GM23338 (cell line): ENCODE results near the gene ACTG1. TPM values are rescaled to one million over a fixed set of nuclear protein-coding genes. Genes with fewer than 3 reads are reported as not detected.

Source experiments
- ATAC-seq: fragments of 200-7000 bp; cut with Tn5 transposase; 3 replicates; pipeline ENCODE4 v1.9.1; 2020
- DNase-seq: peaks from one replicate; pipeline ENCODE4 v3.0.0-alpha.2; 2015; ENCODE audit warnings: low spot score
- H2AFZ ChIP-seq: fragments of 200-600 bp; sonication (generic); 2 replicates; pipeline ENCODE4 v1.8.0; 2016; ENCODE audit warnings: antibody characterized with exemption, mild to moderate bottlenecking, moderate library complexity
- H3F3A ChIP-seq: fragments of 200-600 bp; sonication (generic); replicated peaks from 2 replicates; pipeline ENCODE4 v1.8.0; 2017; ENCODE audit warnings: antibody characterized with exemption, mixed run types, low read depth
- H3K27ac ChIP-seq: fragments of 200-600 bp; sonication (generic); 2 replicates; pipeline ENCODE4 v1.6.1; 2016; ENCODE audit warnings: low read depth
- H3K27me3 ChIP-seq: fragments of 200-600 bp; sonication (generic); 2 replicates; pipeline ENCODE4 v1.8.0; 2016; ENCODE audit warnings: mild to moderate bottlenecking, mixed run types, moderate library complexity; ENCODE audit not compliant: insufficient read depth
- H3K36me3 ChIP-seq: fragments of 200-600 bp; sonication (generic); 2 replicates; pipeline ENCODE4 v1.8.0; 2016; ENCODE audit warnings: mild to moderate bottlenecking; ENCODE audit not compliant: insufficient read depth
- H3K4me1 ChIP-seq: fragments of 200-600 bp; sonication (generic); 2 replicates; pipeline ENCODE4 v1.8.0; 2016; ENCODE audit warnings: mild to moderate bottlenecking, moderate library complexity; ENCODE audit not compliant: insufficient read depth
- H3K4me2 ChIP-seq: fragments of 200-600 bp; sonication (generic); 2 replicates; pipeline ENCODE4 v1.7.1; 2017; ENCODE audit warnings: mixed run types
- H3K4me3 ChIP-seq: fragments of 200-600 bp; sonication (generic); 2 replicates; pipeline ENCODE4 v1.6.1; 2016; ENCODE audit warnings: mixed run types
- H3K79me2 ChIP-seq: fragments of 200-600 bp; sonication (generic); replicated peaks from 2 replicates; pipeline ENCODE4 v1.8.0; 2017; ENCODE audit warnings: mild to moderate bottlenecking; ENCODE audit not compliant: insufficient read depth
- H3K9me2 ChIP-seq: fragments of 200-600 bp; sonication (generic); 2 replicates; pipeline ENCODE4 v1.8.0; 2017; ENCODE audit not compliant: insufficient read depth
- H4K20me1 ChIP-seq: fragments of 200-600 bp; sonication (generic); replicated peaks from 2 replicates; pipeline ENCODE4 v1.8.0; 2017; ENCODE audit warnings: mild to moderate bottlenecking; ENCODE audit not compliant: insufficient read depth
- H3K27ac Mint-ChIP-seq: 2 replicates; pipeline ENCODE4 v1.8.0; 2020; ENCODE audit warnings: inconsistent platforms, mild to moderate bottlenecking, moderate library complexity, mixed read lengths
- H3K27me3 Mint-ChIP-seq: 3 replicates; pipeline ENCODE4 v1.8.0; 2022; ENCODE audit warnings: low read depth, mild to moderate bottlenecking, moderate library complexity, mixed read lengths, inconsistent platforms; ENCODE audit not compliant: insufficient read depth, poor library complexity
- H3K36me3 Mint-ChIP-seq: 3 replicates; pipeline ENCODE4 v1.8.0; 2021; ENCODE audit warnings: low read depth, mild to moderate bottlenecking, inconsistent platforms, moderate library complexity, mixed read lengths
- H3K4me1 Mint-ChIP-seq: 3 replicates; pipeline ENCODE4 v1.8.0; 2020; ENCODE audit warnings: mild to moderate bottlenecking, inconsistent platforms, mixed read lengths
- H3K4me3 Mint-ChIP-seq: 3 replicates; pipeline ENCODE4 v1.8.0; 2021; ENCODE audit warnings: moderate library complexity, mild to moderate bottlenecking, inconsistent platforms, mixed read lengths
- H3K9me3 Mint-ChIP-seq: 3 replicates; pipeline ENCODE4 v1.8.0; 2020; ENCODE audit warnings: moderate library complexity, mild to moderate bottlenecking, inconsistent platforms, mixed read lengths
- CREB1 ChIP-seq: fragments of 250-450 bp; sonication (Bioruptor Pico); IDR thresholded peaks from 2 replicates; pipeline ENCODE4 v1.5.0; 2020; ENCODE audit warnings: low read depth, mild to moderate bottlenecking, moderate library complexity
- EZH2 ChIP-seq: fragments of 200-600 bp; sonication (generic); IDR thresholded peaks from one replicate; pipeline ENCODE4 v1.8.0; 2017; ENCODE audit warnings: antibody characterized with exemption, mild to moderate bottlenecking, low read depth; ENCODE audit not compliant: unreplicated experiment
- EZH2phosphoT487 ChIP-seq: fragments of 200-600 bp; sonication (generic); IDR thresholded peaks from one replicate; pipeline ENCODE4 v1.8.1; 2018; ENCODE audit warnings: antibody characterized with exemption; ENCODE audit not compliant: unreplicated experiment
- POLR2AphosphoS5 ChIP-seq: IDR thresholded peaks from 2 replicates; pipeline ENCODE4 v1.6.1; 2016; ENCODE audit warnings: antibody characterized with exemption, low read depth
- STAT1 ChIP-seq: IDR thresholded peaks from one replicate; pipeline ENCODE4 v1.6.1; 2016; ENCODE audit warnings: antibody characterized with exemption; ENCODE audit not compliant: unreplicated experiment
- ZNF114 ChIP-seq: fragments of 250-450 bp; sonication (Bioruptor Pico); IDR thresholded peaks from 2 replicates; pipeline ENCODE4 v1.5.0; 2020; ENCODE audit warnings: mild to moderate bottlenecking, moderate library complexity
- ZNF331 ChIP-seq: fragments of 250-450 bp; sonication (Bioruptor Pico); IDR thresholded peaks from 2 replicates; pipeline ENCODE4 v1.5.0; 2020; ENCODE audit warnings: low read depth, mild to moderate bottlenecking, moderate library complexity
- polyA plus RNA-seq: library from polyadenylated mRNA; unstranded; fragments of >200 nt; fragmentation: Nextera tagmentation; extraction: Ambion mirVana; gene quantifications from 2 replicates; pipeline ENCODE4 v1.2.1, GENCODE V29; 2016
- total RNA-seq: library from RNA; depleted of rRNA; stranded (reverse); fragments of >200 nt; shearing (Covaris generic); gene quantifications from 2 replicates; pipeline ENCODE4 v1.2.3, GENCODE V29; 2014
- TF ChIP-seq, protein P1 (sequence below): fragments of 250-450 bp; sonication (Bioruptor Pico); IDR thresholded peaks from 2 replicates; pipeline ENCODE4 v1.5.0; 2020; ENCODE audit warnings: mild to moderate bottlenecking, moderate library complexity
- TF ChIP-seq, protein P2 (sequence below): IDR thresholded peaks from 2 replicates; pipeline ENCODE4 v1.6.1; 2016; ENCODE audit warnings: antibody characterized with exemption
- TF ChIP-seq, protein P3 (sequence below): IDR thresholded peaks from one replicate; pipeline ENCODE4 v1.6.1; 2018; ENCODE audit warnings: antibody characterized with exemption; ENCODE audit not compliant: unreplicated experiment

Gene ACTG1
- total and polyA plus RNA-seq, 2 experiments from 2014 or later = 1,867 to 4,739 TPM

DNA sequence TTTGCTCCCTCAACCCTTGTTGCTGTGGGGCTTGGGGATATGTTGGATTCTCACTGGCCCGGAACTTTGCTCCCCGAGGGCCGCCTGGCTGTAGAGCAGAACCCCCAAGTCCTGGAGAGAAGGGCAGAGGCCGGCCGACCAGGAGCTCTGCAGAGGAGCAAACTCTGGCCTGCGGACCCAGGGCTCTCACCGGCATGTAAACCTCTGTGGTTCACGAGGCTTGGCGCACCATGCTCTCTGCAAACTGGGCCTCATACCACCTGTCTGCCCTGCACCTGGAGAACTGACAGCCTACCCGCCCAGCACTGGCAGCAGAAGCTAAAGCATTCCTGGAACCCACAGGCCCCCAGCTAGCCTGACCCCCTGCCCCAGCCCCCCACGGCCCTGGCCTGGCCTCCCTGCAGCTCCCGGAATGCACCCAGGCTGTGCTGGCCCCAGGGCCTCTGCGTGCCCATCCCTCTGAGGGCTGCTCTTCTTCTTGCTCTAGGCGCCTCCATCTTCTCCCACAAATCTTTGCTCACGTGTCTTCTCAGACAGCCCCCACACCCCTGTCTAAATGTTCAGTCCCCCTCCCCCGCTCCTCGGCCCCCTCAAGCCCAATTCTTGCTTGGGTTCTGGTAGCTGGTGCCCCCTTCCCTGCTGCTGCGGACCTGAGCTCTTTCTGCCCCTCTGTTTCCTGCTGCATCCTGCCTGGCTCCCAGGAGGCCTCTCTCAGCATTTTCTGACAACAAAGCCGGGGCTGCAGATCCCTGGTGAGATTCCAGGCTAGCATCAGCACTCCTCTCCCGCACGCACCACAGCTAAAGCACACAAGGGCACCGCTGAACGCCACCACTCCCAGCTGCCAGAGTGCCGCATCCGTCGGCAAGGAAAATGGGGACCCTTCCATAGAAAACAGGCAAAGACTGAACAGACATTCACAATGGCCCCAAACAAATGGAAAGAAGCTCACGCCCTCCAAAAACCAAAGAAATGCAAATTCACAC lies 23.3 kb downstream of the ACTG1 start (continued):
- TF ChIP-seq, protein P1, sequence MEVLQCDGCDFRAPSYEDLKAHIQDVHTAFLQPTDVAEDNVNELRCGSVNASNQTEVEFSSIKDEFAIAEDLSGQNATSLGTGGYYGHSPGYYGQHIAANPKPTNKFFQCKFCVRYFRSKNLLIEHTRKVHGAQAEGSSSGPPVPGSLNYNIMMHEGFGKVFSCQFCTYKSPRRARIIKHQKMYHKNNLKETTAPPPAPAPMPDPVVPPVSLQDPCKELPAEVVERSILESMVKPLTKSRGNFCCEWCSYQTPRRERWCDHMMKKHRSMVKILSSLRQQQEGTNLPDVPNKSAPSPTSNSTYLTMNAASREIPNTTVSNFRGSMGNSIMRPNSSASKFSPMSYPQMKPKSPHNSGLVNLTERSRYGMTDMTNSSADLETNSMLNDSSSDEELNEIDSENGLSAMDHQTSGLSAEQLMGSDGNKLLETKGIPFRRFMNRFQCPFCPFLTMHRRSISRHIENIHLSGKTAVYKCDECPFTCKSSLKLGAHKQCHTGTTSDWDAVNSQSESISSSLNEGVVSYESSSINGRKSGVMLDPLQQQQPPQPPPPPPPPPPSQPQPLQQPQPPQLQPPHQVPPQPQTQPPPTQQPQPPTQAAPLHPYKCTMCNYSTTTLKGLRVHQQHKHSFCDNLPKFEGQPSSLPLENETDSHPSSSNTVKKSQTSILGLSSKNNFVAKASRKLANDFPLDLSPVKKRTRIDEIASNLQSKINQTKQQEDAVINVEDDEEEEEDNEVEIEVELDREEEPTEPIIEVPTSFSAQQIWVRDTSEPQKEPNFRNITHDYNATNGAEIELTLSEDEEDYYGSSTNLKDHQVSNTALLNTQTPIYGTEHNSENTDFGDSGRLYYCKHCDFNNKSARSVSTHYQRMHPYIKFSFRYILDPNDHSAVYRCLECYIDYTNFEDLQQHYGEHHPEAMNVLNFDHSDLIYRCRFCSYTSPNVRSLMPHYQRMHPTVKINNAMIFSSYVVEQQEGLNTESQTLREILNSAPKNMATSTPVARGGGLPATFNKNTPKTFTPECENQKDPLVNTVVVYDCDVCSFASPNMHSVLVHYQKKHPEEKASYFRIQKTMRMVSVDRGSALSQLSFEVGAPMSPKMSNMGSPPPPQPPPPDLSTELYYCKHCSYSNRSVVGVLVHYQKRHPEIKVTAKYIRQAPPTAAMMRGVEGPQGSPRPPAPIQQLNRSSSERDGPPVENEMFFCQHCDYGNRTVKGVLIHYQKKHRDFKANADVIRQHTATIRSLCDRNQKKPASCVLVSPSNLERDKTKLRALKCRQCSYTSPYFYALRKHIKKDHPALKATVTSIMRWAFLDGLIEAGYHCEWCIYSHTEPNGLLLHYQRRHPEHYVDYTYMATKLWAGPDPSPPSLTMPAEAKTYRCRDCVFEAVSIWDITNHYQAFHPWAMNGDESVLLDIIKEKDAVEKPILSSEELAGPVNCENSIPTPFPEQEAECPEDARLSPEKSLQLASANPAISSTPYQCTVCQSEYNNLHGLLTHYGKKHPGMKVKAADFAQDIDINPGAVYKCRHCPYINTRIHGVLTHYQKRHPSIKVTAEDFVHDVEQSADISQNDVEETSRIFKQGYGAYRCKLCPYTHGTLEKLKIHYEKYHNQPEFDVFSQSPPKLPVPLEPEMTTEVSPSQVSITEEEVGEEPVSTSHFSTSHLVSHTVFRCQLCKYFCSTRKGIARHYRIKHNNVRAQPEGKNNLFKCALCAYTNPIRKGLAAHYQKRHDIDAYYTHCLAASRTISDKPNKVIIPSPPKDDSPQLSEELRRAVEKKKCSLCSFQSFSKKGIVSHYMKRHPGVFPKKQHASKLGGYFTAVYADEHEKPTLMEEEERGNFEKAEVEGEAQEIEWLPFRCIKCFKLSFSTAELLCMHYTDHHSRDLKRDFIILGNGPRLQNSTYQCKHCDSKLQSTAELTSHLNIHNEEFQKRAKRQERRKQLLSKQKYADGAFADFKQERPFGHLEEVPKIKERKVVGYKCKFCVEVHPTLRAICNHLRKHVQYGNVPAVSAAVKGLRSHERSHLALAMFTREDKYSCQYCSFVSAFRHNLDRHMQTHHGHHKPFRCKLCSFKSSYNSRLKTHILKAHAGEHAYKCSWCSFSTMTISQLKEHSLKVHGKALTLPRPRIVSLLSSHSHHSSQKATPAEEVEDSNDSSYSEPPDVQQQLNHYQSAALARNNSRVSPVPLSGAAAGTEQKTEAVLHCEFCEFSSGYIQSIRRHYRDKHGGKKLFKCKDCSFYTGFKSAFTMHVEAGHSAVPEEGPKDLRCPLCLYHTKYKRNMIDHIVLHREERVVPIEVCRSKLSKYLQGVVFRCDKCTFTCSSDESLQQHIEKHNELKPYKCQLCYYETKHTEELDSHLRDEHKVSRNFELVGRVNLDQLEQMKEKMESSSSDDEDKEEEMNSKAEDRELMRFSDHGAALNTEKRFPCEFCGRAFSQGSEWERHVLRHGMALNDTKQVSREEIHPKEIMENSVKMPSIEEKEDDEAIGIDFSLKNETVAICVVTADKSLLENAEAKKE (CRISPR knock-in tag) = no peak
- TF ChIP-seq, protein P2, sequence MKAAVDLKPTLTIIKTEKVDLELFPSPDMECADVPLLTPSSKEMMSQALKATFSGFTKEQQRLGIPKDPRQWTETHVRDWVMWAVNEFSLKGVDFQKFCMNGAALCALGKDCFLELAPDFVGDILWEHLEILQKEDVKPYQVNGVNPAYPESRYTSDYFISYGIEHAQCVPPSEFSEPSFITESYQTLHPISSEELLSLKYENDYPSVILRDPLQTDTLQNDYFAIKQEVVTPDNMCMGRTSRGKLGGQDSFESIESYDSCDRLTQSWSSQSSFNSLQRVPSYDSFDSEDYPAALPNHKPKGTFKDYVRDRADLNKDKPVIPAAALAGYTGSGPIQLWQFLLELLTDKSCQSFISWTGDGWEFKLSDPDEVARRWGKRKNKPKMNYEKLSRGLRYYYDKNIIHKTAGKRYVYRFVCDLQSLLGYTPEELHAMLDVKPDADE = no peak
- TF ChIP-seq EZH2 = no peak
- no peak for TF ChIP-seq ZNF331

DNA sequence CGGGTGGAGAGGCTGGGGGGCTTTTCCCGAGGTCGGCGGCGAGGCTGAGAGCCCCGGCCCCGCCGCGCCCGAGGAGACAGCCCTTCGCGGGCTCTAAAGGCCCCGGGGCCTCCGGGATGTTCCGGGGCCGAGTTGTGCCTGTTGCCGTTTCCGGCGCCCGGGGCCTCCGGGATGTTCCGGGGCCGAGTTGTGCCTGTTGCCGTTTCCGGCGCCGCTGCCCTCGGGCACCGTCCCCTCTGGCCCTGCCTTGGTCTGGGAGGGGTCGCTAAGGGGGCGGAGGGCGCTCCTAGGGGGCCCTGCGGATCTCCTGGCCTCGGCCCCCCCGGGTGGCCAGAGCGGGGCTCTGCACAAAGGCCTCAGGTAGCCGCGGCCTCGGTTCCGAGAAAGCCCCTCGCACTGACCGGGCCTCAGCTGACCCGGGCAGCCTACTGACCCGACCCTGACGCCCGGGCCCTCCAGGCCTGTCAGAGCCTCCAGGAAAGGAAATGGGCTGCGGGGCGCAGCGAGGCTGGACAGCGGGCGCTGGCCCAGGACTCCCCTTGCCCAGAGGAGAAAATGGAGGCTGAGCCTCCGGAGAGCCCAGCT lies 24.2 kb downstream of the ACTG1 start:
- Mint-ChIP-seq H3K4me3 (no peak overlapping the region), H3K9me3 (no peaks in the 10 kb centered on the region), H3K36me3 (no peaks in the 10 kb centered on the region), H3K27me3 (peaks cover 46% of the 10 kb centered on the region), H3K4me1 (peaks cover 31% of the 10 kb centered on the region), H3K27ac (no peak overlapping the region)
- Histone ChIP-seq H3K79me2 (no peaks in the 10 kb centered on the region), H3K4me3 (peak overlapping the region; percentile 51; the same call in 1 of the 2 replicates), H3F3A (peaks cover 4% of the 10 kb centered on the region), H4K20me1 (no peaks in the 10 kb centered on the region), H2AFZ (no peak overlapping the region), H3K9me2 (no peaks in the 10 kb centered on the region), H3K4me1 (peaks cover 32% of the 10 kb centered on the region), H3K4me2 (peak overlapping the region; percentile 78), H3K27ac (no peak overlapping the region), H3K36me3 (no peaks in the 10 kb centered on the region), H3K27me3 (peaks cover 28% of the 10 kb centered on the region)
- peak; percentile 41 for DNase-seq
- ATAC-seq = peak; percentile 0; the same call in 1 of the 3 replicates
- TF ChIP-seq POLR2AphosphoS5 = no peak
- no peak for TF ChIP-seq ZNF114 (CRISPR knock-in tag)
- TF ChIP-seq CREB1 (CRISPR knock-in tag) = no peak
- no peak for TF ChIP-seq EZH2phosphoT487
- no peak for TF ChIP-seq STAT1
- TF ChIP-seq, protein P3, sequence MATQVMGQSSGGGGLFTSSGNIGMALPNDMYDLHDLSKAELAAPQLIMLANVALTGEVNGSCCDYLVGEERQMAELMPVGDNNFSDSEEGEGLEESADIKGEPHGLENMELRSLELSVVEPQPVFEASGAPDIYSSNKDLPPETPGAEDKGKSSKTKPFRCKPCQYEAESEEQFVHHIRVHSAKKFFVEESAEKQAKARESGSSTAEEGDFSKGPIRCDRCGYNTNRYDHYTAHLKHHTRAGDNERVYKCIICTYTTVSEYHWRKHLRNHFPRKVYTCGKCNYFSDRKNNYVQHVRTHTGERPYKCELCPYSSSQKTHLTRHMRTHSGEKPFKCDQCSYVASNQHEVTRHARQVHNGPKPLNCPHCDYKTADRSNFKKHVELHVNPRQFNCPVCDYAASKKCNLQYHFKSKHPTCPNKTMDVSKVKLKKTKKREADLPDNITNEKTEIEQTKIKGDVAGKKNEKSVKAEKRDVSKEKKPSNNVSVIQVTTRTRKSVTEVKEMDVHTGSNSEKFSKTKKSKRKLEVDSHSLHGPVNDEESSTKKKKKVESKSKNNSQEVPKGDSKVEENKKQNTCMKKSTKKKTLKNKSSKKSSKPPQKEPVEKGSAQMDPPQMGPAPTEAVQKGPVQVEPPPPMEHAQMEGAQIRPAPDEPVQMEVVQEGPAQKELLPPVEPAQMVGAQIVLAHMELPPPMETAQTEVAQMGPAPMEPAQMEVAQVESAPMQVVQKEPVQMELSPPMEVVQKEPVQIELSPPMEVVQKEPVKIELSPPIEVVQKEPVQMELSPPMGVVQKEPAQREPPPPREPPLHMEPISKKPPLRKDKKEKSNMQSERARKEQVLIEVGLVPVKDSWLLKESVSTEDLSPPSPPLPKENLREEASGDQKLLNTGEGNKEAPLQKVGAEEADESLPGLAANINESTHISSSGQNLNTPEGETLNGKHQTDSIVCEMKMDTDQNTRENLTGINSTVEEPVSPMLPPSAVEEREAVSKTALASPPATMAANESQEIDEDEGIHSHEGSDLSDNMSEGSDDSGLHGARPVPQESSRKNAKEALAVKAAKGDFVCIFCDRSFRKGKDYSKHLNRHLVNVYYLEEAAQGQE = no peak
- no peak for TF ChIP-seq ZNF331
